Measurements from ENCODE around the gene DCTN1. TPM values are rescaled to one million over a fixed set of nuclear protein-coding genes. Genes with fewer than 3 reads are reported as not detected.

The DCTN1 gene
- total RNA-seq, 1 experiment from 2014 or later = 172 TPM

- ChIA-PET CTCF (no interaction called here), POLR2A (ENCODE audit: low non-redundant PET) (no interaction called here)
- peaks cover 23% of the 10 kb centered on the region for H3K36me3 ChIP-seq (ENCODE audit: insufficient read depth, low read length, poor library complexity, severe bottlenecking)
- DNase-seq (ENCODE audit: low spot score) = peak; percentile 34
- H3K9me3 ChIP-seq (ENCODE audit: low read depth, low read length, poor library complexity, severe bottlenecking) = no peaks in the 10 kb centered on the region
- no TSS peak for BruUV-seq (replicated peaks)
- peaks cover 16% of the 10 kb centered on the region for H3K4me1 ChIP-seq (ENCODE audit: insufficient read depth, low read length, poor library complexity, severe bottlenecking)
- no peak for TF ChIP-seq CTCF (conservative IDR thresholded peaks at IDR 0.05; ENCODE audit: low read depth, low read length)
- no peak for TF ChIP-seq EZH2 (IDR thresholded peaks at IDR 0.05; ENCODE audit: borderline replicate concordance, low read depth, low read length, poor library complexity, severe bottlenecking)
- no peaks in the 10 kb centered on the region for H3K27me3 ChIP-seq (replicated peaks; ENCODE audit: insufficient read depth, low read depth, low read length, poor library complexity)
- no peak overlapping the region for H3K4me3 ChIP-seq (ENCODE audit: low read depth, low read length, poor library complexity, severe bottlenecking)
- intact Hi-C loops (cut with micrococcal nuclease; ENCODE audit: unreplicated experiment) = no loop called here
- H3K27ac ChIP-seq (ENCODE audit: low read depth, low read length, poor library complexity, severe bottlenecking) = no peak overlapping the region
Observed at GRCh38 chr2:74374509-74375205, 5.5 kb downstream of the DCTN1 start.

- Histone ChIP-seq H3K4me3 (ENCODE audit: low read depth, low read length, poor library complexity, severe bottlenecking) (no peak overlapping the region), H3K9me3 (ENCODE audit: low read depth, low read length, poor library complexity, severe bottlenecking) (no peaks in the 10 kb centered on the region), H3K27me3 (replicated peaks; ENCODE audit: insufficient read depth, low read depth, low read length, poor library complexity) (no peaks in the 10 kb centered on the region), H3K4me1 (ENCODE audit: insufficient read depth, low read length, poor library complexity, severe bottlenecking) (peaks cover 16% of the 10 kb centered on the region), H3K36me3 (ENCODE audit: insufficient read depth, low read length, poor library complexity, severe bottlenecking) (peaks cover 27% of the 10 kb centered on the region), H3K27ac (ENCODE audit: low read depth, low read length, poor library complexity, severe bottlenecking) (no peak overlapping the region)
- no peak for TF ChIP-seq CTCF (conservative IDR thresholded peaks at IDR 0.05; ENCODE audit: low read depth, low read length)
- no peak for TF ChIP-seq EZH2 (IDR thresholded peaks at IDR 0.05; ENCODE audit: borderline replicate concordance, low read depth, low read length, poor library complexity, severe bottlenecking)
- intact Hi-C loops (cut with micrococcal nuclease; ENCODE audit: unreplicated experiment) = no loop called here
- POLR2A ChIA-PET (ENCODE audit: low non-redundant PET) = no interaction called here
- BruUV-seq (replicated peaks) = no TSS peak
- no peak for DNase-seq (ENCODE audit: low spot score)
- CTCF ChIA-PET = no interaction called here
Observed at GRCh38 chr2:74373985-74374384, 6.1 kb downstream of the DCTN1 start.

- H3K27me3 ChIP-seq (replicated peaks; ENCODE audit: insufficient read depth, low read depth, low read length, poor library complexity) = no peaks in the 10 kb centered on the region
- no peak overlapping the region for H3K4me3 ChIP-seq (ENCODE audit: low read depth, low read length, poor library complexity, severe bottlenecking)
- ChIA-PET POLR2A (ENCODE audit: low non-redundant PET) (no interaction called here), CTCF (no interaction called here)
- DNase-seq (ENCODE audit: low spot score) = peak; percentile 37
- peaks cover 16% of the 10 kb centered on the region for H3K4me1 ChIP-seq (ENCODE audit: insufficient read depth, low read length, poor library complexity, severe bottlenecking)
- intact Hi-C loops (cut with micrococcal nuclease; ENCODE audit: unreplicated experiment) = no loop called here
- H3K27ac ChIP-seq (ENCODE audit: low read depth, low read length, poor library complexity, severe bottlenecking) = peak overlapping the region; percentile 37
- no TSS peak for BruUV-seq (replicated peaks)
- H3K36me3 ChIP-seq (ENCODE audit: insufficient read depth, low read length, poor library complexity, severe bottlenecking) = peaks cover 34% of the 10 kb centered on the region
- no peak for TF ChIP-seq CTCF (conservative IDR thresholded peaks at IDR 0.05; ENCODE audit: low read depth, low read length)
- no peak for TF ChIP-seq EZH2 (IDR thresholded peaks at IDR 0.05; ENCODE audit: borderline replicate concordance, low read depth, low read length, poor library complexity, severe bottlenecking)
- H3K9me3 ChIP-seq (ENCODE audit: low read depth, low read length, poor library complexity, severe bottlenecking) = no peaks in the 10 kb centered on the region
Observed at GRCh38 chr2:74373221-74373676, 6.9 kb downstream of the DCTN1 start.
